ENCODE measurements around the gene SKI. TPM values are rescaled to one million over a fixed set of nuclear protein-coding genes. Genes with fewer than 3 reads are reported as not detected.

The SKI gene
- total RNA-seq, 1 donor from 2014 or later = 55.7 TPM

DNA sequence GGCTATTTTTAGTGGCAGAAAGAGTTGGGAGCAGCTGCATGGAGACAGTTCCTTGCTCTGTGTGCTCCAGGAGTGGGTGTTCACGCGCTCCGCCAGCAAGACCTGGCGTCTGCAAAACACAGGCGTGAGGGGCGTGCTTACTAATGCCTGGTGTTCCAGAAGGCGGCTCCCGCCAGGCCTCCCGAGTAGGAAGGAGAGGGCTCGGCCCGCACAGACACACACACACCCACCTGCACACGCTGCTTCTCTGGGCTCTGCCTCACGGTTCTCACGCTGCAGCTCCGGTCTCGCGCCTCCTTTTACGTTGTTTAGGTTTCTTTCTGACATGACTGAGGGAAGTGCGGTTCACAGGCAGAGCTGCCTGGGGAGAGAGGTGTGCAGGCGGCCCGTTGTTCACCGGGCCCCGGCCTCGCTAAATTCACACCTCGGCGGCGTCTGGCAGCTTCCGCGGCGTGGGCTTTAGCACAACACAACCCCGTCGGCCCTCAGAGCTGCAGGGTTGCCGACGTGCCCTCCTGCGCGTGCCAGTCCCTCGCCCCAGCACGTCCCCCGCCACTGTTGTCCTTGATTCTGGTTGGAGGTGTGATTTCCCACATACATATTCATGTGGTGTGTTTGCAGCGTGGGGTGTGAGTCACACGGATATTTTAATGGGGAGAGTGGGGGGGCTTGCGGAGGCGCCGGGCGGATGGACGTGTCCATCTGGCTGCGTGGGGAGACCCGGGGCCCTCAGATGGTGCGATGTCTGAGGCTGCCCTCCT lies 77.0 kb downstream of the SKI start:
- Mint-ChIP-seq H3K4me3 (no peak overlapping the region), H3K9me3 (no peaks in the 10 kb centered on the region), H3K27me3 (no peaks in the 10 kb centered on the region), H3K4me1 (ENCODE audit: unreplicated experiment) (no peaks in the 10 kb centered on the region), H3K36me3 (peaks cover 11% of the 10 kb centered on the region), H3K27ac (no peak overlapping the region)
- DNase-seq (ENCODE audit: extremely low spot score, unreplicated experiment) = no peak
- TF ChIP-seq, protein P1, sequence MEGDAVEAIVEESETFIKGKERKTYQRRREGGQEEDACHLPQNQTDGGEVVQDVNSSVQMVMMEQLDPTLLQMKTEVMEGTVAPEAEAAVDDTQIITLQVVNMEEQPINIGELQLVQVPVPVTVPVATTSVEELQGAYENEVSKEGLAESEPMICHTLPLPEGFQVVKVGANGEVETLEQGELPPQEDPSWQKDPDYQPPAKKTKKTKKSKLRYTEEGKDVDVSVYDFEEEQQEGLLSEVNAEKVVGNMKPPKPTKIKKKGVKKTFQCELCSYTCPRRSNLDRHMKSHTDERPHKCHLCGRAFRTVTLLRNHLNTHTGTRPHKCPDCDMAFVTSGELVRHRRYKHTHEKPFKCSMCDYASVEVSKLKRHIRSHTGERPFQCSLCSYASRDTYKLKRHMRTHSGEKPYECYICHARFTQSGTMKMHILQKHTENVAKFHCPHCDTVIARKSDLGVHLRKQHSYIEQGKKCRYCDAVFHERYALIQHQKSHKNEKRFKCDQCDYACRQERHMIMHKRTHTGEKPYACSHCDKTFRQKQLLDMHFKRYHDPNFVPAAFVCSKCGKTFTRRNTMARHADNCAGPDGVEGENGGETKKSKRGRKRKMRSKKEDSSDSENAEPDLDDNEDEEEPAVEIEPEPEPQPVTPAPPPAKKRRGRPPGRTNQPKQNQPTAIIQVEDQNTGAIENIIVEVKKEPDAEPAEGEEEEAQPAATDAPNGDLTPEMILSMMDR (conservative IDR thresholded peaks at IDR 0.05) = no peak

DNA sequence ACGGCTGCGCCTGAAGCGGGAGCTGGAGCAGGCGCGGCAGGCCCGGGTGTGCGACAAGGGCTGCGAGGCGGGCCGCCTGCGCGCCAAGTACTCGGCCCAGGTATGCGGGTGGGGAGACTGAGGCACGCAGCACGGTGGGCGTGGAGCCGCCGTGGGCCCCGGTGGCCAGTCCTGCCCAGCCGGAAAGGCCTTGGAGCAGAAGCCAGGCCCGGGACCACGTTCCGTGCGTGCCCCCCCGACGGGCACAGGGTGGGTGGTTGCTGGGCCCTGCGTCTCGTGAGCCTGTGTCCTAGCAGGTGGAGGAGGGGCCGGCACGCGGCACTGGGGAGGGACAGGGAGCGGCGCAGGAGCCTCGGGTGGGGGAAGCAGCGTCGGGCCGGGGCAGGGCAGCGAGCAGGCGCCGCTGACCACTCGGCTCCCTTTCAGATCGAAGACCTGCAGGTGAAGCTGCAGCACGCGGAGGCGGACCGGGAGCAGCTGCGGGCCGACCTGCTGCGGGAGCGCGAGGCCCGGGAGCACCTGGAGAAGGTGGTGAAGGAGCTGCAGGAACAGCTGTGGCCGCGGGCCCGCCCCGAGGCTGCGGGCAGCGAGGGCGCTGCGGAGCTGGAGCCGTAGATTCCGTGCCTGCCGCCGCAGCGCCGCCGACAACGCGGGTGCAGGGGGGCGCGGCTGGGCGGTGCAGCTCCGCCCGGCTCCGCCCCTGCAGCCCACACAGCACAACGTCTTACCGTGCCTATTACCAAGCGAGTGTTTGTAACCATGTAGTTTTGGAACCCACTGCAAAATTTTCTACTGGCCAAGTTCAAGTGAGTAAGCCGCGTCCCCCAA lies 78.2 kb downstream of the SKI start:
- no peaks in the 10 kb centered on the region for H3K4me1 Mint-ChIP-seq (ENCODE audit: unreplicated experiment)
- peaks cover 11% of the 10 kb centered on the region for H3K36me3 Mint-ChIP-seq
- H3K27me3 Mint-ChIP-seq = no peaks in the 10 kb centered on the region
- H3K27ac Mint-ChIP-seq = no peak overlapping the region
- no peaks in the 10 kb centered on the region for H3K9me3 Mint-ChIP-seq
- H3K4me3 Mint-ChIP-seq = no peak overlapping the region
- no peak for DNase-seq (ENCODE audit: extremely low spot score, unreplicated experiment)
- TF ChIP-seq, protein P1 (conservative IDR thresholded peaks at IDR 0.05) = no peak

DNA sequence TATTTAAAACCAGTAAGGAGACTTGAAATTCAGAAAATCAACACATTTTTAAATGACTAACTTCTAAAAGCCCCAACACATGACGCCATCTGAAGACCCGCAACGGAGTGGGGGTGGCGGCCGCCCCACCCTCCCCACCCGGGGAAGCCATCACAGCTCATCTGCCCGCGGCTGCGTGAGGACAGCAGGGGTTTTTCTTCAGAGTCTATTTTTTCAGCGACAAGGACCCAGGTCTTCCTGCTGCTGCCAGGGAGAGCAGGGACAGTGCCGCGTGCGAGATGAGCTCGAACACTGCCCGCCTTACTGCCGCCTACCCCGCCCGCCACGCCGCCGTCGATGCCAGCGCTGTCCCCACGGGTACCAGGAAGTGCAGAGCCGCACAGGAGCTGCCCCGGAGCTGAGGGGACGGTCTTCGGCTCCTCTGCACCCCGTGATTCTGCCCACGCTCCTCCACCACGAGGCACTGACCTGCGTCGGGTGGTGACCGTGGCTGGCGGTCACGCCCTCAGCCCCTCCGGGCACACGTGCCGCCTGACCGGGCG lies 79.0 kb downstream of the SKI start:
- peaks cover 11% of the 10 kb centered on the region for H3K36me3 Mint-ChIP-seq
- DNase-seq (ENCODE audit: extremely low spot score, unreplicated experiment) = no peak
- no peaks in the 10 kb centered on the region for H3K4me1 Mint-ChIP-seq (ENCODE audit: unreplicated experiment)
- no peaks in the 10 kb centered on the region for H3K27me3 Mint-ChIP-seq
- no peak overlapping the region for H3K27ac Mint-ChIP-seq
- TF ChIP-seq, protein P1 (conservative IDR thresholded peaks at IDR 0.05) = no peak
- no peak overlapping the region for H3K4me3 Mint-ChIP-seq
- no peaks in the 10 kb centered on the region for H3K9me3 Mint-ChIP-seq

DNA sequence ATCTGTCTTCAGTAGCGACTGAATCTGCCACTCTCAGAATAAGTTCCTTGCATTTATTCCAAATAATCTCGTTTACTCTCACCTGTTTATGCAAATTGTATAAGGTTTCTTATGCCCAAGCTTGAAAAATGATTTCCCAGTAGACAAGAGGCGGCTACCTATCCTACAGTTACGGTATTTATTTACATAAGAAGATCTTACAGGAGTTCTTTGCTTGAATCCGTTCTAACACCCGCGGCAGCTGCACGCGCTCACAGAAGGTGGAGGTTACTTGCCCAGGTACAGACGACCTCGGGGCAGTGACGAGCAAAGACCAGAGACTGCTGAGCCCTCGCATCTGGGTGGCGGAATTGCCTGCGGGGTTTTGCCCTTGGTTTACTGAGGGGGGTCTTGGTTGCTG lies 79.9 kb downstream of the SKI start:
- no peaks in the 10 kb centered on the region for H3K9me3 Mint-ChIP-seq
- no peak overlapping the region for H3K27ac Mint-ChIP-seq
- H3K36me3 Mint-ChIP-seq = peaks cover 11% of the 10 kb centered on the region
- no peak for DNase-seq (ENCODE audit: extremely low spot score, unreplicated experiment)
- no peak overlapping the region for H3K4me3 Mint-ChIP-seq
- H3K4me1 Mint-ChIP-seq (ENCODE audit: unreplicated experiment) = no peaks in the 10 kb centered on the region
- TF ChIP-seq, protein P1 (conservative IDR thresholded peaks at IDR 0.05) = no peak
- no peaks in the 10 kb centered on the region for H3K27me3 Mint-ChIP-seq

DNA sequence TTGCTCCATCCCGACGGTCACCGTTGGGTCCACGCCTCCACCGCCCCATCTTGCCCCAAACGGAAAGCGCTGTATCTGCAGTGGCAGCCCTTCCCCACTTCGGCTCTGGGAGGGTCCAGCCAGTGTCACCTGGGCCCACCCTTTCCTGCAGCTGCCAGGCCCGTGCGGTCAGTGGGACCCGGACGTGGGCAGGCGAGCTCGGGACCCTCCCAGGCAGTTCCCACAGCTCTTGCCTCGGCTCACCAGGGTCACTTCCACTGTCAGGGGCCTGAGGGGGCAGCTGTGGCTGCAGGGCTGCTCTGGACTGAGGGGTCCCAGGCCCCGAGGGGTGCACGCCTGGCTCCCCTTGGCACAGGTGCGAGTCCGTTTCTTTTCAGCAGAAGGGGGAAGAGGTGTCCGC lies 80.7 kb downstream of the SKI start:
- TF ChIP-seq, protein P1 (conservative IDR thresholded peaks at IDR 0.05) = no peak
- Mint-ChIP-seq H3K4me3 (no peak overlapping the region), H3K36me3 (peaks cover 11% of the 10 kb centered on the region), H3K27me3 (no peaks in the 10 kb centered on the region), H3K9me3 (no peaks in the 10 kb centered on the region), H3K27ac (no peak overlapping the region), H3K4me1 (ENCODE audit: unreplicated experiment) (no peaks in the 10 kb centered on the region)
- no peak for DNase-seq (ENCODE audit: extremely low spot score, unreplicated experiment)
